ENCODE measurements around the gene SYK. TPM values are rescaled to one million over a fixed set of nuclear protein-coding genes. Genes with fewer than 3 reads are reported as not detected.

Gene SYK
- polyA plus RNA-seq, 1 of the 3 experiments (the other 2 are of a cell fraction): not detected

GRCh38 chr9:90839183-90839728, 37.6 kb downstream of the SYK start (continued):
- no peak for TF ChIP-seq CTCF (IDR thresholded peaks at IDR 0.05)

GRCh38 chr9:90840696-90841095, 39.1 kb downstream of the SYK start:
- WGBS (ENCODE audit: low lambda C conversion rate): 81% methylated on average over 5 of the region's 5 CpGs
- CTCF ChIA-PET: no interaction called here
- no peak for DNase-seq
- H4K20me1 ChIP-seq (ENCODE audit: insufficient read depth): no peaks in the 10 kb centered on the region
- no peak overlapping the region for H3K4me3 ChIP-seq (ENCODE audit: low read depth in 2 of 2, low read length in 1 of 2)
- H3F3A ChIP-seq (replicated peaks; ENCODE audit: insufficient read depth): peaks cover 14% of the 10 kb centered on the region
- no peak overlapping the region for H3K27ac ChIP-seq (ENCODE audit: low read depth in 2 of 2, low read length in 1 of 2)
- no peak overlapping the region for H3K9ac ChIP-seq
- no peaks in the 10 kb centered on the region for H3K9me2 ChIP-seq
- POLR2A ChIA-PET: no interaction called here
- no peak overlapping the region for H2AFZ ChIP-seq (ENCODE audit: low read depth)
- no peak for TF ChIP-seq TEAD4 (IDR thresholded peaks at IDR 0.05; ENCODE audit: borderline replicate concordance, insufficient read depth)
- TF ChIP-seq MEF2A (IDR thresholded peaks at IDR 0.05; ENCODE audit: borderline replicate concordance, low read depth): no peak
- TF ChIP-seq CTCF (IDR thresholded peaks at IDR 0.05): no peak
- TF ChIP-seq POLR2AphosphoS5 (IDR thresholded peaks at IDR 0.05; ENCODE audit: low read depth, low read length): no peak
- TF ChIP-seq YY1 (IDR thresholded peaks at IDR 0.05; ENCODE audit: low read depth): no peak
- no peaks in the 10 kb centered on the region for H3K36me3 ChIP-seq (replicated peaks in 1 of 2; ENCODE audit: control insufficient read depth in 1 of 2, insufficient read depth in 2 of 2, low read length in 1 of 2)
- H3K4me1 ChIP-seq (ENCODE audit: control insufficient read depth in 1 of 2, insufficient read depth in 2 of 2, low read depth in 1 of 2, low read length in 1 of 2): no peaks in the 10 kb centered on the region
- H3K9me3 ChIP-seq: no peaks in the 10 kb centered on the region
- no peaks in the 10 kb centered on the region for H3K79me2 ChIP-seq (ENCODE audit: insufficient read depth)
- H3K4me2 ChIP-seq: no peak overlapping the region
- no peaks in the 10 kb centered on the region for H3K27me3 ChIP-seq (ENCODE audit: insufficient read depth)

GRCh38 chr9:90841213-90841612, 39.6 kb downstream of the SYK start:
- Histone ChIP-seq H3K36me3 (replicated peaks in 1 of 2; ENCODE audit: control insufficient read depth in 1 of 2, insufficient read depth in 2 of 2, low read length in 1 of 2) (no peaks in the 10 kb centered on the region), H3K9ac (no peak overlapping the region), H2AFZ (ENCODE audit: low read depth) (no peak overlapping the region), H3K9me3 (no peaks in the 10 kb centered on the region), H4K20me1 (ENCODE audit: insufficient read depth) (no peaks in the 10 kb centered on the region), H3K4me3 (ENCODE audit: low read depth in 2 of 2, low read length in 1 of 2) (no peak overlapping the region), H3K27me3 (ENCODE audit: insufficient read depth) (no peaks in the 10 kb centered on the region), H3K4me1 (ENCODE audit: control insufficient read depth in 1 of 2, insufficient read depth in 2 of 2, low read depth in 1 of 2, low read length in 1 of 2) (no peaks in the 10 kb centered on the region), H3K9me2 (no peaks in the 10 kb centered on the region), H3K4me2 (no peak overlapping the region), H3F3A (replicated peaks; ENCODE audit: insufficient read depth) (peaks cover 14% of the 10 kb centered on the region), H3K79me2 (ENCODE audit: insufficient read depth) (no peaks in the 10 kb centered on the region), H3K27ac (ENCODE audit: low read depth in 2 of 2, low read length in 1 of 2) (no peak overlapping the region)
- 41% methylated on average over 5 of the region's 5 CpGs for WGBS (ENCODE audit: low lambda C conversion rate)
- CTCF ChIA-PET: no interaction called here
- POLR2A ChIA-PET: no interaction called here
- no peak for DNase-seq
- TF ChIP-seq NRF1 (IDR thresholded peaks at IDR 0.05; ENCODE audit: low read depth, low read length) (no peak), FOXJ3 (CRISPR knock-in tag; IDR thresholded peaks at IDR 0.05) (no peak), RAD21 (IDR thresholded peaks at IDR 0.05; ENCODE audit: low read length) (no peak), MXI1 (IDR thresholded peaks at IDR 0.05; ENCODE audit: low read depth, low read length) (no peak), RCOR1 (IDR thresholded peaks at IDR 0.05; ENCODE audit: low read length) (no peak), JUND (IDR thresholded peaks at IDR 0.05) (no peak), YY1 (IDR thresholded peaks at IDR 0.05; ENCODE audit: low read depth) (no peak), CTCF (IDR thresholded peaks at IDR 0.05) (no peak)
- TF ChIP-seq, protein P1, sequence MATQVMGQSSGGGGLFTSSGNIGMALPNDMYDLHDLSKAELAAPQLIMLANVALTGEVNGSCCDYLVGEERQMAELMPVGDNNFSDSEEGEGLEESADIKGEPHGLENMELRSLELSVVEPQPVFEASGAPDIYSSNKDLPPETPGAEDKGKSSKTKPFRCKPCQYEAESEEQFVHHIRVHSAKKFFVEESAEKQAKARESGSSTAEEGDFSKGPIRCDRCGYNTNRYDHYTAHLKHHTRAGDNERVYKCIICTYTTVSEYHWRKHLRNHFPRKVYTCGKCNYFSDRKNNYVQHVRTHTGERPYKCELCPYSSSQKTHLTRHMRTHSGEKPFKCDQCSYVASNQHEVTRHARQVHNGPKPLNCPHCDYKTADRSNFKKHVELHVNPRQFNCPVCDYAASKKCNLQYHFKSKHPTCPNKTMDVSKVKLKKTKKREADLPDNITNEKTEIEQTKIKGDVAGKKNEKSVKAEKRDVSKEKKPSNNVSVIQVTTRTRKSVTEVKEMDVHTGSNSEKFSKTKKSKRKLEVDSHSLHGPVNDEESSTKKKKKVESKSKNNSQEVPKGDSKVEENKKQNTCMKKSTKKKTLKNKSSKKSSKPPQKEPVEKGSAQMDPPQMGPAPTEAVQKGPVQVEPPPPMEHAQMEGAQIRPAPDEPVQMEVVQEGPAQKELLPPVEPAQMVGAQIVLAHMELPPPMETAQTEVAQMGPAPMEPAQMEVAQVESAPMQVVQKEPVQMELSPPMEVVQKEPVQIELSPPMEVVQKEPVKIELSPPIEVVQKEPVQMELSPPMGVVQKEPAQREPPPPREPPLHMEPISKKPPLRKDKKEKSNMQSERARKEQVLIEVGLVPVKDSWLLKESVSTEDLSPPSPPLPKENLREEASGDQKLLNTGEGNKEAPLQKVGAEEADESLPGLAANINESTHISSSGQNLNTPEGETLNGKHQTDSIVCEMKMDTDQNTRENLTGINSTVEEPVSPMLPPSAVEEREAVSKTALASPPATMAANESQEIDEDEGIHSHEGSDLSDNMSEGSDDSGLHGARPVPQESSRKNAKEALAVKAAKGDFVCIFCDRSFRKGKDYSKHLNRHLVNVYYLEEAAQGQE (IDR thresholded peaks at IDR 0.05; ENCODE audit: low read depth, low read length): no peak
- TF ChIP-seq, protein P2, sequence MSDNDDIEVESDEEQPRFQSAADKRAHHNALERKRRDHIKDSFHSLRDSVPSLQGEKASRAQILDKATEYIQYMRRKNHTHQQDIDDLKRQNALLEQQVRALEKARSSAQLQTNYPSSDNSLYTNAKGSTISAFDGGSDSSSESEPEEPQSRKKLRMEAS (IDR thresholded peaks at IDR 0.05; ENCODE audit: low read depth): no peak
- TF ChIP-seq, protein P3, sequence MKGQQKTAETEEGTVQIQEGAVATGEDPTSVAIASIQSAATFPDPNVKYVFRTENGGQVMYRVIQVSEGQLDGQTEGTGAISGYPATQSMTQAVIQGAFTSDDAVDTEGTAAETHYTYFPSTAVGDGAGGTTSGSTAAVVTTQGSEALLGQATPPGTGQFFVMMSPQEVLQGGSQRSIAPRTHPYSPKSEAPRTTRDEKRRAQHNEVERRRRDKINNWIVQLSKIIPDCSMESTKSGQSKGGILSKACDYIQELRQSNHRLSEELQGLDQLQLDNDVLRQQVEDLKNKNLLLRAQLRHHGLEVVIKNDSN (IDR thresholded peaks at IDR 0.05; ENCODE audit: borderline replicate concordance, low read depth): no peak
